Osteocyte (in vitro differentiated cells): ENCODE data around the gene GPR61. TPM values are rescaled to one million over a fixed set of nuclear protein-coding genes. Genes with fewer than 3 reads are reported as not detected.

Experiments
- DNase-seq: peaks from one replicate; pipeline ENCODE4 v3.0.0; 2021; ENCODE audit warnings: mixed read lengths; ENCODE audit not compliant: unreplicated experiment; ENCODE audit errors: extremely low spot score
- H3K27ac Mint-ChIP-seq: one replicate; pipeline ENCODE4 v1.8.0; 2021; ENCODE audit warnings: mild to moderate bottlenecking, mixed read lengths; ENCODE audit not compliant: unreplicated experiment
- H3K27me3 Mint-ChIP-seq: one replicate; pipeline ENCODE4 v1.8.0; 2021; ENCODE audit warnings: mixed read lengths; ENCODE audit not compliant: unreplicated experiment
- H3K36me3 Mint-ChIP-seq: one replicate; pipeline ENCODE4 v1.8.0; 2021; ENCODE audit warnings: mixed read lengths; ENCODE audit not compliant: unreplicated experiment
- H3K4me1 Mint-ChIP-seq: one replicate; pipeline ENCODE4 v1.8.0; 2021; ENCODE audit warnings: mixed read lengths; ENCODE audit not compliant: unreplicated experiment
- H3K4me3 Mint-ChIP-seq: one replicate; pipeline ENCODE4 v1.8.0; 2021; ENCODE audit warnings: mild to moderate bottlenecking, moderate library complexity, mixed read lengths; ENCODE audit not compliant: unreplicated experiment
- H3K9me3 Mint-ChIP-seq: one replicate; pipeline ENCODE4 v1.8.0; 2021; ENCODE audit warnings: mixed read lengths; ENCODE audit not compliant: unreplicated experiment
- CTCF ChIP-seq: fragments of 200-600 bp; sonication (generic); IDR thresholded peaks from 2 replicates; pipeline ENCODE4 v1.5.0; 2021; ENCODE audit warnings: antibody characterized with exemption, mild to moderate bottlenecking, moderate library complexity
- total RNA-seq: library from RNA; stranded (reverse); gene quantifications from 2 replicates; pipeline ENCODE4 v1.2.1, GENCODE V29; 2021

Gene GPR61
- total RNA-seq, 1 donor from 2014 or later: not detected

GRCh38 chr1:109579491-109579890, 39.8 kb downstream of the GPR61 start:
- H3K27ac Mint-ChIP-seq: no peak overlapping the region
- TF ChIP-seq CTCF: no peak
- H3K4me3 Mint-ChIP-seq: no peak overlapping the region
- H3K4me1 Mint-ChIP-seq: peaks cover 5% of the 10 kb centered on the region
- H3K36me3 Mint-ChIP-seq: peaks cover 51% of the 10 kb centered on the region
- no peaks in the 10 kb centered on the region for H3K9me3 Mint-ChIP-seq
- no peaks in the 10 kb centered on the region for H3K27me3 Mint-ChIP-seq
- no peak for DNase-seq

GRCh38 chr1:109582021-109582420, 42.3 kb downstream of the GPR61 start:
- peaks cover 5% of the 10 kb centered on the region for H3K4me1 Mint-ChIP-seq
- no peaks in the 10 kb centered on the region for H3K27me3 Mint-ChIP-seq
- no peak overlapping the region for H3K27ac Mint-ChIP-seq
- H3K36me3 Mint-ChIP-seq: peaks cover 53% of the 10 kb centered on the region
- no peak for TF ChIP-seq CTCF
- no peak overlapping the region for H3K4me3 Mint-ChIP-seq
- no peak for DNase-seq
- H3K9me3 Mint-ChIP-seq: no peaks in the 10 kb centered on the region

- no peak for TF ChIP-seq CTCF
- H3K27ac Mint-ChIP-seq: no peak overlapping the region
These were observed 45.1 kb downstream of the GPR61 start for GRCh38 chr1:109584766-109585165.

GRCh38 chr1:109586055-109586454, 46.4 kb downstream of the GPR61 start:
- Mint-ChIP-seq H3K27ac (no peak overlapping the region), H3K9me3 (no peaks in the 10 kb centered on the region), H3K27me3 (no peaks in the 10 kb centered on the region), H3K36me3 (peaks cover 64% of the 10 kb centered on the region), H3K4me3 (no peak overlapping the region), H3K4me1 (no peaks in the 10 kb centered on the region)
- DNase-seq: no peak
- no peak for TF ChIP-seq CTCF

More at GRCh38 chr1:109584766-109585165, 45.1 kb downstream of the GPR61 start:
- Mint-ChIP-seq H3K36me3 (peaks cover 66% of the 10 kb centered on the region), H3K4me3 (no peak overlapping the region), H3K27me3 (no peaks in the 10 kb centered on the region), H3K4me1 (no peaks in the 10 kb centered on the region), H3K9me3 (no peaks in the 10 kb centered on the region)
- no peak for DNase-seq

- H3K36me3 Mint-ChIP-seq: peaks cover 69% of the 10 kb centered on the region
- no peak for TF ChIP-seq CTCF
- H3K27ac Mint-ChIP-seq: no peak overlapping the region
- no peak overlapping the region for H3K4me3 Mint-ChIP-seq
- no peak for DNase-seq
- H3K4me1 Mint-ChIP-seq: no peaks in the 10 kb centered on the region
- no peaks in the 10 kb centered on the region for H3K27me3 Mint-ChIP-seq
- no peaks in the 10 kb centered on the region for H3K9me3 Mint-ChIP-seq
These were observed 49.5 kb downstream of the GPR61 start for GRCh38 chr1:109589177-109589576.
